Measurements from ENCODE around the gene SV2A. TPM values are rescaled to one million over a fixed set of nuclear protein-coding genes. Genes with fewer than 3 reads are reported as not detected.
"Not testable (repeated sequence)": the region's sequence is repeated elsewhere in the genome, so short reads cannot be mapped to it uniquely, and the experiment has no call there.

SV2A gene
- total RNA-seq, 2 donors from 2014 or later, result 25.6 to 26.2 TPM

- H3K9me3 Mint-ChIP-seq, result peaks cover 22% of the 10 kb centered on the region
- no peaks in the 10 kb centered on the region for H3K4me1 Mint-ChIP-seq
- H3K27ac Mint-ChIP-seq, result peak overlapping the region; percentile 11
- H3K9me3 ChIP-seq (ENCODE audit: control insufficient read depth, low read length), result peaks cover 24% of the 10 kb centered on the region
- H3K4me1 ChIP-seq (ENCODE audit: control insufficient read depth, insufficient read depth, low read length), result no peaks in the 10 kb centered on the region
- H3K27ac ChIP-seq (ENCODE audit: low read depth, low read length), result no peak overlapping the region
- H3K4me3 Mint-ChIP-seq, result no peak overlapping the region
- DNase-seq, result no peak
- H3K27me3 Mint-ChIP-seq (ENCODE audit: insufficient read depth), result no peaks in the 10 kb centered on the region
- 75 to 95% methylated on average over 1 to 2 of the region's 2 CpGs for WGBS, 2 experiments (ENCODE audit: insufficient coverage in 1 of 2, insufficient read length in 1 of 2)
- peaks cover 77% of the 10 kb centered on the region for H3K36me3 Mint-ChIP-seq (ENCODE audit: low read depth)
- H3K4me3 ChIP-seq (ENCODE audit: low read length), result no peak overlapping the region
- TF ChIP-seq CTCF (conservative IDR thresholded peaks at IDR 0.05), result no peak
- H3K27me3 ChIP-seq (ENCODE audit: control insufficient read depth, insufficient read depth, low read length, poor library complexity, severe bottlenecking), result no peaks in the 10 kb centered on the region
- H3K36me3 ChIP-seq (ENCODE audit: control insufficient read depth, insufficient read depth, low read length), result peaks cover 75% of the 10 kb centered on the region
- H3K9ac ChIP-seq (ENCODE audit: extremely low read depth, low read length, poor library complexity, severe bottlenecking), result no peak overlapping the region
Observed at GRCh38 chr1:149962736-149963135, 45.1 kb upstream of the SV2A start.

DNA sequence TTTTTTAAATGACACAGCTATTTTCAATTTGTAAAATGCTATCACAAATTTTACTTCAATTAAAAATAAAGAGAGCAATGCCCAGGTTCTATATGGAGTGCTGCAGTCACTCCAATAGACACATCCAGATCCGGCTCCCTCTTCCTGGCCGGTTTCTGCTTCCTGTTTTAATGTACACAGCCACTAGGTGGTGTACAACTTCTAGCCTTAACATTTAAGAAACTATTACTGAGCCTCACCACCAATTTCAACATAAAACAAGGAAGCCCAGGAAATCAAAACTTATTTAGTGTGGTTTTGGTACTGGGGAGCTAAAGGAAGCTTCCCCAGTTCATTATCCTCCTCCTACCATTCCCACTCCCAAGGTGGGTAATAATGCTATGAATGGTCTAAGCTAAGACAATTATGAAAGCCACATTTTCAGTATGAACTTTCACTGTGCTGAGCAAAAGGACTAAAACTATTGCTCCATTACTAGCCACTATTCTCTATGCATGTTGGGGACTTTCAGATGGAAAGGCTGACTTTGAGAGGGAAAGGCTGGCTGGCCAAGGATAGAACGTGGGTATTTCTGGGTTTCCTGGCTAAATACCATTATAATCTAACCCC, 44.5 kb upstream of the SV2A start:
- Mint-ChIP-seq H3K9me3 (peaks cover 28% of the 10 kb centered on the region), H3K36me3 (ENCODE audit: low read depth) (peaks cover 82% of the 10 kb centered on the region), H3K4me1 (no peaks in the 10 kb centered on the region), H3K27ac (no peak overlapping the region), H3K4me3 (no peak overlapping the region), H3K27me3 (ENCODE audit: insufficient read depth) (no peaks in the 10 kb centered on the region)
- H3K9ac ChIP-seq (ENCODE audit: extremely low read depth, low read length, poor library complexity, severe bottlenecking), result no peak overlapping the region
- 60 to 77% methylated on average over 1 to 3 of the region's 3 CpGs for WGBS, 2 experiments (ENCODE audit: insufficient coverage in 1 of 2, insufficient read length in 1 of 2)
- peak; percentile 78 for DNase-seq
- no peak overlapping the region for H3K27ac ChIP-seq (ENCODE audit: low read depth, low read length)
- peak; percentile 86 for TF ChIP-seq CTCF (conservative IDR thresholded peaks at IDR 0.05)
- H3K4me3 ChIP-seq (ENCODE audit: low read length), result no peak overlapping the region
- no peaks in the 10 kb centered on the region for H3K27me3 ChIP-seq (ENCODE audit: control insufficient read depth, insufficient read depth, low read length, poor library complexity, severe bottlenecking)
- H3K36me3 ChIP-seq (ENCODE audit: control insufficient read depth, insufficient read depth, low read length), result peaks cover 81% of the 10 kb centered on the region
- peaks cover 29% of the 10 kb centered on the region for H3K9me3 ChIP-seq (ENCODE audit: control insufficient read depth, low read length)
- H3K4me1 ChIP-seq (ENCODE audit: control insufficient read depth, insufficient read depth, low read length), result no peaks in the 10 kb centered on the region

GRCh38 chr1:149957548-149957947, 39.9 kb upstream of the SV2A start:
- peaks cover 86% of the 10 kb centered on the region for H3K36me3 Mint-ChIP-seq (ENCODE audit: low read depth)

GRCh38 chr1:149949911-149950310, 32.3 kb upstream of the SV2A start:
- H3K4me3 ChIP-seq (ENCODE audit: low read length), result no peak overlapping the region
- DNase-seq, result no peak
- no peak overlapping the region for H3K9ac ChIP-seq (ENCODE audit: extremely low read depth, low read length, poor library complexity, severe bottlenecking)
- no peaks in the 10 kb centered on the region for H3K4me1 ChIP-seq (ENCODE audit: control insufficient read depth, insufficient read depth, low read length)
- peaks cover 53% of the 10 kb centered on the region for H3K36me3 ChIP-seq (ENCODE audit: control insufficient read depth, insufficient read depth, low read length)
- no peak overlapping the region for H3K27ac Mint-ChIP-seq
- no peaks in the 10 kb centered on the region for H3K4me1 Mint-ChIP-seq
- peaks cover 17% of the 10 kb centered on the region for H3K9me3 Mint-ChIP-seq
- no peak overlapping the region for H3K27ac ChIP-seq (ENCODE audit: low read depth, low read length)
- H3K27me3 Mint-ChIP-seq (ENCODE audit: insufficient read depth), result no peaks in the 10 kb centered on the region
- H3K9me3 ChIP-seq (ENCODE audit: control insufficient read depth, low read length), result no peaks in the 10 kb centered on the region
- peaks cover 68% of the 10 kb centered on the region for H3K36me3 Mint-ChIP-seq (ENCODE audit: low read depth)
- H3K27me3 ChIP-seq (ENCODE audit: control insufficient read depth, insufficient read depth, low read length, poor library complexity, severe bottlenecking), result no peaks in the 10 kb centered on the region
- H3K4me3 Mint-ChIP-seq, result no peak overlapping the region
- TF ChIP-seq CTCF (conservative IDR thresholded peaks at IDR 0.05), result no peak
- 73 to 80% methylated on average over 3 to 6 of the region's 6 CpGs for WGBS, 2 experiments (ENCODE audit: insufficient coverage in 1 of 2, insufficient read length in 1 of 2)

More at GRCh38 chr1:149957548-149957947, 39.9 kb upstream of the SV2A start:
- H3K9me3 Mint-ChIP-seq, result peaks cover 64% of the 10 kb centered on the region
- not testable (repeated sequence) for H3K9ac ChIP-seq (ENCODE audit: extremely low read depth, low read length, poor library complexity, severe bottlenecking); H3K27ac ChIP-seq (ENCODE audit: low read depth, low read length); H3K27ac Mint-ChIP-seq; H3K4me3 ChIP-seq (ENCODE audit: low read length); H3K4me3 Mint-ChIP-seq; H3K27me3 Mint-ChIP-seq (ENCODE audit: insufficient read depth); H3K4me1 ChIP-seq (ENCODE audit: control insufficient read depth, insufficient read depth, low read length); H3K27me3 ChIP-seq (ENCODE audit: control insufficient read depth, insufficient read depth, low read length, poor library complexity, severe bottlenecking); H3K4me1 Mint-ChIP-seq; DNase-seq
- H3K9me3 ChIP-seq (ENCODE audit: control insufficient read depth, low read length), result peaks cover 30% of the 10 kb centered on the region
- H3K36me3 ChIP-seq (ENCODE audit: control insufficient read depth, insufficient read depth, low read length), result peaks cover 52% of the 10 kb centered on the region
- 93 to 96% methylated on average over 13 to 14 of the region's 14 CpGs for WGBS, 2 experiments (ENCODE audit: insufficient coverage in 1 of 2, insufficient read length in 1 of 2)
